Keratinocyte (primary cell): Measurements from ENCODE around the gene DTL. TPM values are rescaled to one million over a fixed set of nuclear protein-coding genes. Genes with fewer than 3 reads are reported as not detected.
A peak's percentile ranks its signal among the peaks of the same experiment; 100 is the strongest.

Source experiments
- DNase-seq: peaks from one replicate; pipeline ENCODE4 v3.0.0-alpha.2; 2011; ENCODE audit warnings: low read depth, missing footprints, low spot score
- FAIRE-seq: peaks from 2 replicates; lab custom pipeline; 2011; peaks lifted over from hg19 to GRCh38; lab: Jason Lieb, UNC
- H2AFZ ChIP-seq: 2 replicates; pipeline ENCODE4 v1.6.0; 2012; ENCODE audit warnings: low read length, control low read depth, inconsistent platforms; ENCODE audit not compliant: control insufficient read depth
- H3K27ac ChIP-seq: 2 replicates; pipeline ENCODE4 v1.5.1; 2011; ENCODE audit warnings: low read length; ENCODE audit not compliant: control insufficient read depth, insufficient read depth
- H3K27me3 ChIP-seq: 3 replicates; pipeline ENCODE4 v1.6.0; 2011; ENCODE audit warnings: low read length; ENCODE audit not compliant: control insufficient read depth, insufficient read depth; ENCODE audit errors: extremely low read depth
- H3K36me3 ChIP-seq, 2 experiments: 2 replicates in 1 of 2; 3 replicates in 1 of 2; pipeline ENCODE4 v1.5.1; 2011; ENCODE audit warnings: low read length in 2 of 2, mild to moderate bottlenecking in 1 of 2; ENCODE audit not compliant: control insufficient read depth in 2 of 2, insufficient read depth in 2 of 2; ENCODE audit errors: extremely low read depth in 1 of 2
- H3K4me1 ChIP-seq: 3 replicates; pipeline ENCODE4 v1.5.1; 2011; ENCODE audit warnings: low read length; ENCODE audit not compliant: control insufficient read depth, insufficient read depth; ENCODE audit errors: extremely low read depth
- H3K4me2 ChIP-seq: 3 replicates; pipeline ENCODE4 v1.6.0; 2011; ENCODE audit warnings: low read depth, low read length; ENCODE audit not compliant: control insufficient read depth, insufficient read depth; ENCODE audit errors: extremely low read depth
- H3K4me3 ChIP-seq, 3 experiments: fragments of 200-600 bp in 1 of 3; sonication (generic) in 1 of 3; 2 replicates in 2 of 3; 3 replicates in 1 of 3; pipeline ENCODE4 v1.5.1; 2011 to 2016; ENCODE audit warnings: low read length in 3 of 3, mild to moderate bottlenecking in 3 of 3, control low read depth in 2 of 3, inconsistent platforms in 1 of 3, low read depth in 1 of 3, mixed read lengths in 1 of 3, mixed run types in 1 of 3, moderate library complexity in 1 of 3; ENCODE audit not compliant: control insufficient read depth in 2 of 3, insufficient read depth in 2 of 3; ENCODE audit errors: extremely low read depth in 1 of 3
- H3K79me2 ChIP-seq: 2 replicates; pipeline ENCODE4 v1.6.0; 2012; ENCODE audit warnings: low read length; ENCODE audit not compliant: control insufficient read depth, insufficient read depth
- H3K9ac ChIP-seq: 3 replicates; pipeline ENCODE4 v1.6.0; 2011; ENCODE audit warnings: low read length; ENCODE audit not compliant: control insufficient read depth, insufficient read depth; ENCODE audit errors: extremely low read depth
- H3K9me1 ChIP-seq: 3 replicates; pipeline ENCODE4 v1.6.0; 2011; ENCODE audit warnings: low read length; ENCODE audit not compliant: control insufficient read depth, insufficient read depth; ENCODE audit errors: extremely low read depth
- H3K9me3 ChIP-seq: 2 replicates; pipeline ENCODE4 v1.5.1; 2012; ENCODE audit warnings: low read depth, low read length; ENCODE audit not compliant: control insufficient read depth
- H4K20me1 ChIP-seq: 3 replicates; pipeline ENCODE4 v1.6.0; 2011; ENCODE audit warnings: low read length; ENCODE audit not compliant: control insufficient read depth, insufficient read depth; ENCODE audit errors: extremely low read depth
- CTCF ChIP-seq, 3 experiments: IDR thresholded peaks in 1 of 3; conservative IDR thresholded peaks in 1 of 3; optimal IDR thresholded peaks in 1 of 3; 2 replicates in 2 of 3; 3 replicates in 1 of 3; pipeline versions ENCODE3 to v1.5.1; 2011; ENCODE audit warnings: low read length in 3 of 3, mild to moderate bottlenecking in 3 of 3, moderate library complexity in 2 of 3, control low read depth in 1 of 3, inconsistent platforms in 1 of 3; ENCODE audit not compliant: insufficient read depth in 2 of 3; ENCODE audit errors: extremely low read depth in 1 of 3
- EZH2 ChIP-seq: IDR thresholded peaks from one replicate; pipeline ENCODE4 v1.6.1; 2012; ENCODE audit warnings: inconsistent platforms, mild to moderate bottlenecking, low read length, moderate library complexity
- dilution Hi-C: fragments of 300-500 bp; cut with MboI; formaldehyde crosslinking; loops from one replicate; pipeline ENCODE4 v1.7.0; 2020; ENCODE audit warnings: low sequenced_read_pairs; ENCODE audit not compliant: extremely low pct_ligation_motif_present
- polyA plus RNA-seq, 5 experiments: library from polyadenylated mRNA; depleted of rRNA in 3 of 5; stranded (reverse) in 3 of 5; stranded (forward) in 1 of 5; unstranded in 1 of 5; fragments of >200 nt; gene quantifications; 1 replicate in 1 of 5; 2 replicates in 3 of 5; 3 replicates in 1 of 5; pipeline versions ENCODE4 v1.2.1 to v1.2.3, GENCODE V29; 2011 to 2012; ENCODE audit warnings: missing spikeins in 2 of 5, low read depth in 1 of 5, low replicate concordance in 1 of 5

Gene DTL
- polyA plus RNA-seq, 1 donor (not counting 4 experiments of a cell fraction or from before 2014, with no cell fraction given): 9.3 TPM

- Histone ChIP-seq H3K9me3 (no peaks in the 10 kb centered on the region), H3K9me1 (no peaks in the 10 kb centered on the region), H3K4me3 (no peak overlapping the region), H3K79me2 (no peaks in the 10 kb centered on the region), H4K20me1 (no peaks in the 10 kb centered on the region), H2AFZ (no peak overlapping the region), H3K27ac (no peak overlapping the region), H3K9ac (no peak overlapping the region), H3K36me3 (no peaks in the 10 kb centered on the region), H3K4me2 (no peak overlapping the region), H3K27me3 (no peaks in the 10 kb centered on the region), H3K4me1 (peaks cover 8% of the 10 kb centered on the region)
- TF ChIP-seq CTCF (optimal IDR thresholded peaks at IDR 0.05 in 1 of 3, IDR thresholded peaks at IDR 0.05 in 1 of 3, conservative IDR thresholded peaks at IDR 0.05 in 1 of 3; ENCODE audit: extremely low read depth in 1 of 3, insufficient read depth in 2 of 3, low read length in 3 of 3) (no peak), EZH2 (no peak)
- no peak for FAIRE-seq
- dilution Hi-C loops: no loop called here
- DNase-seq: no peak
These were observed 74.2 kb downstream of the DTL start for GRCh38 chr1:212109728-212110127.

GRCh38 chr1:212110617-212111016 is 75.1 kb downstream of the DTL start:
- dilution Hi-C loops: no loop called here
- DNase-seq (no peak), FAIRE-seq (no peak)
- Histone ChIP-seq H3K4me1 (peaks cover 8% of the 10 kb centered on the region), H3K36me3 (no peaks in the 10 kb centered on the region), H3K4me3 (no peak overlapping the region), H3K9ac (no peak overlapping the region), H2AFZ (no peak overlapping the region), H3K9me3 (no peaks in the 10 kb centered on the region), H4K20me1 (no peaks in the 10 kb centered on the region), H3K27me3 (no peaks in the 10 kb centered on the region), H3K4me2 (no peak overlapping the region), H3K27ac (no peak overlapping the region), H3K79me2 (no peaks in the 10 kb centered on the region), H3K9me1 (no peaks in the 10 kb centered on the region)
- TF ChIP-seq CTCF (optimal IDR thresholded peaks at IDR 0.05 in 1 of 3, IDR thresholded peaks at IDR 0.05 in 1 of 3, conservative IDR thresholded peaks at IDR 0.05 in 1 of 3; ENCODE audit: extremely low read depth in 1 of 3, insufficient read depth in 2 of 3, low read length in 3 of 3) (peak in 1 of 3 experiments; percentile 22), EZH2 (no peak)
